IPS DF 6.9 (cell line): ENCODE measurements around the gene NRXN3.

ENCODE experiments used
- DNase-seq: peaks from one replicate; pipeline ENCODE4 v3.0.0-alpha.2; 2013; ENCODE audit warnings: low read depth, low spot score
- H3K27ac ChIP-seq: one replicate; pipeline ENCODE4 v1.5.1; 2013; ENCODE audit warnings: low read length, control low read depth
- H3K27me3 ChIP-seq: 2 replicates; pipeline ENCODE4 v1.6.1; 2013; ENCODE audit warnings: mild to moderate bottlenecking, low read length; ENCODE audit not compliant: control insufficient read depth, insufficient read depth
- H3K36me3 ChIP-seq: 2 replicates; pipeline ENCODE4 v1.6.1; 2013; ENCODE audit warnings: low read length; ENCODE audit not compliant: control insufficient read depth, insufficient read depth
- H3K4me1 ChIP-seq: 2 replicates; pipeline ENCODE4 v1.6.1; 2013; ENCODE audit warnings: low read length; ENCODE audit not compliant: control insufficient read depth, insufficient read depth
- H3K4me3 ChIP-seq: 2 replicates; pipeline ENCODE4 v1.5.1; 2013; ENCODE audit warnings: mild to moderate bottlenecking, low read length
- H3K9me3 ChIP-seq: 2 replicates; pipeline ENCODE4 v1.6.1; 2013; ENCODE audit warnings: low read length, inconsistent platforms; ENCODE audit not compliant: control insufficient read depth, insufficient read depth
- WGBS: extraction: QIAGEN DNeasy Blood & Tissue Kit; methylation state at CpG from one replicate; pipeline ENCODE4 v1.1.7; 2013; ENCODE audit warnings: mixed read lengths, missing lambda C conversion rate; ENCODE audit not compliant: insufficient read length, insufficient coverage; 5-methylcytosine and 5-hydroxymethylcytosine counted together

NRXN3 gene

GRCh38 chr14:78383060-78383459 is 212.9 kb downstream of the NRXN3 start:
- Histone ChIP-seq H3K4me1 (no peaks in the 10 kb centered on the region), H3K36me3 (no peaks in the 10 kb centered on the region), H3K4me3 (no peak overlapping the region), H3K27ac (no peak overlapping the region), H3K9me3 (no peaks in the 10 kb centered on the region), H3K27me3 (no peaks in the 10 kb centered on the region)
- DNase-seq: no peak
- WGBS: no CpG with 5 or more reads among the region's 3 CpGs

DNA sequence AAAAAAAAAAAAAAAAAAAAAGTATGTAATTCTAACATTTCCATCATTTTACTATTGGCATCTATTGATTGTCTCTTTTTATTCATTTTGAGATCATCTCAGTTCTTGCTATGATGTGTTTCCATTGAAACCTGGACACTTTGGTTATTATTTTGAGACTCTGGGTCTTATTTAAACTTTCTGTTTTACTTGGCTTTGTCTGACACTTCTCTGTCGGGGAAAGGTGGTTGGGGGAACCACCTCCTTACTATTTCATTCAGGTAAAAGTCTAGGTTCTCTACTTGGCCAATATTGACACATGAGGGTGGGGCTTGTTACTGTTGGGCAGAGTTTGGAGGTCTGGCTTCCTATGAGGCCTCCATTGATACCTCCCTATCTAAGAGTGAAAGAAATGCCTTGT is 228.0 kb downstream of the NRXN3 start:
- Histone ChIP-seq H3K27me3 (no peaks in the 10 kb centered on the region), H3K4me1 (no peaks in the 10 kb centered on the region), H3K27ac (no peak overlapping the region), H3K36me3 (no peaks in the 10 kb centered on the region), H3K4me3 (no peak overlapping the region), H3K9me3 (no peaks in the 10 kb centered on the region)
- DNase-seq: no peak
- no CpG with 5 or more reads among the region's 1 CpG for WGBS

DNA sequence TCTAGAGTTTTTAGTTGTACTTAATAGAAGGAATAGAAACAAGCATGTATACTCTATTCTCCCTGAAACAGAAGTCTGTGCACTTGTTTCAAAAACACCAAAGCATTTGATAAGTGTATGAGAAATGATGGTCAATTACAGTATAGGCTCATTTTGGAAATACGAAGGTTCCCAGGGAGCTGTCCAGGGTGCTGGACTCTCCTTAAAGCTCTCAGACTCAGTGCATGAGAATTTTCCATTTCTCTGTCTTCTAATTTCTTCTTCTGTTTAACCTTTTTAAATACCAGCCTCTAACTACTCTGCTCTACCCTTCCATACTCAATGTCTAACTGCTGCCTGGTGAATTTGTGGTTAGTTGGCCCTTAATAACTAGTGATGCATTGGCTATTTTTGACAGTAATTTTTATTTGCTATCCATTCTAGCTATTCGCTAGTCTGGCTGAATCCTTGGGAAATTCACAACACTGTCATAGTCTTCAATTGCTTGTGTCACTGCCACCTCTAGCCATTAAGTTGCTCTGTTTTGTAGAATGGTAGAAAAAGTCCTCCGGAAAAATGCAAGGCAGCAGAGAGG is 229.2 kb downstream of the NRXN3 start:
- Histone ChIP-seq H3K27ac (no peak overlapping the region), H3K27me3 (no peaks in the 10 kb centered on the region), H3K36me3 (no peaks in the 10 kb centered on the region), H3K4me1 (no peaks in the 10 kb centered on the region), H3K9me3 (no peaks in the 10 kb centered on the region), H3K4me3 (no peak overlapping the region)
- DNase-seq: no peak
- no CpG with 5 or more reads among the region's 3 CpGs for WGBS

DNA sequence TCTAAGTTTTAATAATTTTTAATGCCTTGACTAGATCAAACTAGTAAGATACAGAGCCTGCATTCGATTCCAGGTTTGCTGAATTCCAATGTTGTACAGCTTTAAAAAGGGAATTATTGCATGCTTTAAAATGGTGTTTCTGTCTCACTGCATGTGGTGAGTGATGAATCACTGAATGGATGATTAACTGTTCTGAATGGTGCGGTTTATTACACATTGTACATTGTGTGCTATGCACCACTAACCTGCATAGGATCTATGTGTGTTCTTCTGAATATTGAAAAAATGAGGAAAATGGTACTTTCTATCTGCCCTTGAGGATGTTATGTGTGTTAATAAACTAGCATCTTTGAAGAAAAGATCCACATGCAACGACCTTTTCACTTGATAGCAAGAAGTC is 231.7 kb downstream of the NRXN3 start:
- no peak for DNase-seq
- WGBS: no CpG with 5 or more reads among the region's 3 CpGs

DNA sequence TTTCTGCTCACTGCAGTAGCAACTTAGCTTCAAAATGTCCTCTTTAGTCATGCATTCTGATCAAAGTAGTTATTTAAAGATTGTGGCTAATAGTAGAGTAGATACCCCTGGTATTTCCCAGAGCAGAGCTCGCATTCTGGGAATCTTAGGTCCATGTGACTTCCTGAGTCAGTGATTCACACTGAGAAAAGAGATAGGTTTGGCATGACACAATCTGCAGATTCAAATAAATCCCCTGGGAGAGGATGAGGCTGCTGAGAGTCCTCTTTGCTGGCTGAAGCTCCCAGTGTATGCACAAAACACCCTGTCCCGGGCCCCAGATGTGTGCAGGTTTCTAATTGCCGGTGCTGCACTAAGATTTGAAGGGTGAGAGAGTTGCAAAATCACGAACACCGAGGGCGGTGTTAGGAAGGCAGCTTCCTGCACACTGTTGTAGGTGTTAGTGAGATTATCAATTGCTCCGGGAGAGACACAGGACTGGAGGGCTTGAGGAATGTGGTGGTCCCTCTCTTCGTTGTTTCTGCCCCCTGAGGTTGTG is 233.2 kb downstream of the NRXN3 start:
- no CpG with 5 or more reads among the region's 8 CpGs for WGBS
- no peak for DNase-seq
- H3K27ac ChIP-seq: no peak overlapping the region

More for the DNA sequence above, 231.7 kb downstream of the NRXN3 start:
- Histone ChIP-seq H3K9me3 (no peaks in the 10 kb centered on the region), H3K4me3 (no peak overlapping the region), H3K36me3 (no peaks in the 10 kb centered on the region), H3K27ac (no peak overlapping the region), H3K27me3 (no peaks in the 10 kb centered on the region), H3K4me1 (no peaks in the 10 kb centered on the region)

DNA sequence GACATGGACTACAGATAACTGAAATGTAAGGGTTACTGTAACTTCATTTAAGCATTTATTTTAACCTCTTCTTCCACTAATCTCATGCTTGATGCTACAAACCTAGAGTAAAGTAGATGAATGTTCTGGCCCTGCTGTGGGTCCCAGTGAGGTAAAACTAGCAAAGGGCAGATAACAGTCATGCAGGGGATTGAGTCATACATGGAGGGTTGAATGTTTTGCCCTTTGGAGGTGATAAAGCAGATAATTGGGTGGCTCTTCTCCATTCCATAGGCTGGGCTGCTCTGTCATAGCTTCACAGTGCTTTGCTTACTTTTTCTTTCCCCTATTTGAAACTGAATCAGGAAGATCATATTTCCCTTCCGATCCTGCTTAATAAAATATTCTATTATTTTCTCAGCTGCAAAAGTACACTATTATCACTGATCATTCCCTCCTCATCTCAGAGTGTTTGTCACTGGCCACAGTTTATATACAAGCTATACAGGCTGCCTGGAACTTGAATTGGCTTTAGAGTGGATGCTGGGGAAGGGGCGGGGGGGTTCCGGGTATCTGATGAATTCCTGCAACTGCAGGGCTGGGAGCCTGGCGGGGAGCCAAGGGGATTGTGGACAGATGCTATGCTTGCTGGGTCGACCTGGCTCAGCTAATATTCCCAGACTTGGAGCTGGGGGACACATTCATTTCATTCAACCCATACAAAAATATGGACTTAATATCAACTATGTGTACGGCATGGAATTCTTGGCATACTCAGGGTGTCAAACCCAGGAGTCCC is 235.1 kb downstream of the NRXN3 start:
- no peaks in the 10 kb centered on the region for H3K4me1 ChIP-seq
- H3K27me3 ChIP-seq: no peaks in the 10 kb centered on the region
- H3K27ac ChIP-seq: no peak overlapping the region
- H3K9me3 ChIP-seq: no peaks in the 10 kb centered on the region
- DNase-seq: no peak
- no peak overlapping the region for H3K4me3 ChIP-seq
- no CpG with 5 or more reads among the region's 6 CpGs for WGBS
- H3K36me3 ChIP-seq: no peaks in the 10 kb centered on the region

More for the DNA sequence above, 233.2 kb downstream of the NRXN3 start:
- H3K27me3 ChIP-seq: no peaks in the 10 kb centered on the region
- H3K36me3 ChIP-seq: no peaks in the 10 kb centered on the region
- H3K4me3 ChIP-seq: no peak overlapping the region
- H3K9me3 ChIP-seq: no peaks in the 10 kb centered on the region
- no peaks in the 10 kb centered on the region for H3K4me1 ChIP-seq

DNA sequence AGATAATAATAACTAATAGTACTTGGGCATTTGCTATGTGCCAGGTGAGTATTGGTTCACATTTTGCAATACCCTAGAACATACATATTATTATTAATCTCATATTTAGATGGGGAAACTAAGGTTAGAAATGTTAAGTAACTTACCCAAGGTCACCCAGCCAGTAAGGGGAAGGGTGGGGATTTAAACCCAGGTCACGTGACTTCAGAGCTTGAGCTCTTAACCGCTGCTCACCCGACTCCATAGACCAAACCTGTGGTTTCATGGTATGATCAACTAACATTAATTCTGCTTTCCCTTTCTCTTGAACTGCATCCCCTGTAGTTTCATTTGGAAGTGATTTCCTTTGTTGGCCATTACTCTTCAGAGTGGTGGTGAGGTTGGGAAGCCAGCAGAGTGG is 242.3 kb downstream of the NRXN3 start:
- no peak for DNase-seq
- Histone ChIP-seq H3K9me3 (no peaks in the 10 kb centered on the region), H3K36me3 (no peaks in the 10 kb centered on the region), H3K27me3 (no peaks in the 10 kb centered on the region), H3K4me1 (no peaks in the 10 kb centered on the region), H3K4me3 (no peak overlapping the region), H3K27ac (no peak overlapping the region)
- WGBS: no CpG with 5 or more reads among the region's 3 CpGs

DNA sequence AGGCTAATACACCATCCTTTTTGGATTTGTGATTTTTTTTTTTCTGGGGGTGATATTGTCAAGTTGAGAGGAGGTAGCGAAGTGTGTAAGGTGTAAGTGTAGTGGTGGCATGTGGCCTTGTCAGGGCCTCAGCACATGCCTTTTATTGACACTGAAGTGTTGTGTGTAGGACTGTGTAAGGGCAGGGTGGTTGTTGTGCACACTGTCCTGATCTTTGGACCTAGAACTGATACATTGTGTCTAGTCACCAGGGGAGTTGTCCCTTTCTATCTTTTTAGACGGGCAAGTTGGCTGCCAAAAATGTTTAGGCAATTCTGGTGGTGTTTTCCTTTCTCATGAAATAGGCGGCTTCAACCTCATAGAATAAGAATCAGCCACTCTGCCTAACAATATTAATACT is 244.0 kb downstream of the NRXN3 start:
- no peak overlapping the region for H3K4me3 ChIP-seq
- no peak for DNase-seq
- H3K36me3 ChIP-seq: no peaks in the 10 kb centered on the region
- H3K4me1 ChIP-seq: no peaks in the 10 kb centered on the region
- H3K27ac ChIP-seq: no peak overlapping the region
- no CpG with 5 or more reads among the region's 3 CpGs for WGBS
- H3K9me3 ChIP-seq: no peaks in the 10 kb centered on the region
- H3K27me3 ChIP-seq: no peaks in the 10 kb centered on the region

GRCh38 chr14:78417532-78417931 is 247.4 kb downstream of the NRXN3 start:
- Histone ChIP-seq H3K9me3 (no peaks in the 10 kb centered on the region), H3K36me3 (no peaks in the 10 kb centered on the region), H3K4me3 (no peak overlapping the region), H3K27me3 (no peaks in the 10 kb centered on the region), H3K4me1 (no peaks in the 10 kb centered on the region), H3K27ac (no peak overlapping the region)
- no CpG with 5 or more reads among the region's 3 CpGs for WGBS
- DNase-seq: no peak

DNA sequence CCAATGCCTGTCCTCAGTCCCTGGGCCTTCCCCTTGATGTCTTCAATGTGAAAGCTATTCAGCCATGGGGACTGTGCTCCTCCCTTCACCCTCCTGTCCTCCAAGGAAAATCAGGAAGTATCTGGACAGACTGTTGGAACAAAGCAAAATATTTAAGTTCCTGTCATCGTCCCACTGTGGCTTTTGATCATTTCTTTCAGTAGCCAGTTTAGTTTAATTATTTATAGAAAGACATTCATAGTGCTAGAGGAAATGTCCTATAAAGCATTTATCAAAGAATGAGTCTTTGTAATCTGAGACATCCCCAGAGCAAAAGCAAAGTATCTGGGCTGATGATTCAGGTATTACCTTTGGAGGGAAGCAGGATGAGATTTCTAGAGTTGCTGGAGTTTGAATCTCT is 254.1 kb downstream of the NRXN3 start:
- Histone ChIP-seq H3K9me3 (no peaks in the 10 kb centered on the region), H3K4me3 (no peak overlapping the region), H3K27ac (no peak overlapping the region), H3K36me3 (no peaks in the 10 kb centered on the region), H3K27me3 (no peaks in the 10 kb centered on the region), H3K4me1 (no peaks in the 10 kb centered on the region)
- DNase-seq: no peak
- no CpG with 5 or more reads among the region's 1 CpG for WGBS

GRCh38 chr14:78425330-78425729 is 255.2 kb downstream of the NRXN3 start:
- H3K4me3 ChIP-seq: no peak overlapping the region
- no peaks in the 10 kb centered on the region for H3K4me1 ChIP-seq
- H3K9me3 ChIP-seq: no peaks in the 10 kb centered on the region
- no peak overlapping the region for H3K27ac ChIP-seq
- DNase-seq: no peak
- no peaks in the 10 kb centered on the region for H3K27me3 ChIP-seq
- no peaks in the 10 kb centered on the region for H3K36me3 ChIP-seq
- WGBS: no CpG with 5 or more reads among the region's 2 CpGs
